ENCODE measurements around the gene IL17RA.

The IL17RA gene

DNA sequence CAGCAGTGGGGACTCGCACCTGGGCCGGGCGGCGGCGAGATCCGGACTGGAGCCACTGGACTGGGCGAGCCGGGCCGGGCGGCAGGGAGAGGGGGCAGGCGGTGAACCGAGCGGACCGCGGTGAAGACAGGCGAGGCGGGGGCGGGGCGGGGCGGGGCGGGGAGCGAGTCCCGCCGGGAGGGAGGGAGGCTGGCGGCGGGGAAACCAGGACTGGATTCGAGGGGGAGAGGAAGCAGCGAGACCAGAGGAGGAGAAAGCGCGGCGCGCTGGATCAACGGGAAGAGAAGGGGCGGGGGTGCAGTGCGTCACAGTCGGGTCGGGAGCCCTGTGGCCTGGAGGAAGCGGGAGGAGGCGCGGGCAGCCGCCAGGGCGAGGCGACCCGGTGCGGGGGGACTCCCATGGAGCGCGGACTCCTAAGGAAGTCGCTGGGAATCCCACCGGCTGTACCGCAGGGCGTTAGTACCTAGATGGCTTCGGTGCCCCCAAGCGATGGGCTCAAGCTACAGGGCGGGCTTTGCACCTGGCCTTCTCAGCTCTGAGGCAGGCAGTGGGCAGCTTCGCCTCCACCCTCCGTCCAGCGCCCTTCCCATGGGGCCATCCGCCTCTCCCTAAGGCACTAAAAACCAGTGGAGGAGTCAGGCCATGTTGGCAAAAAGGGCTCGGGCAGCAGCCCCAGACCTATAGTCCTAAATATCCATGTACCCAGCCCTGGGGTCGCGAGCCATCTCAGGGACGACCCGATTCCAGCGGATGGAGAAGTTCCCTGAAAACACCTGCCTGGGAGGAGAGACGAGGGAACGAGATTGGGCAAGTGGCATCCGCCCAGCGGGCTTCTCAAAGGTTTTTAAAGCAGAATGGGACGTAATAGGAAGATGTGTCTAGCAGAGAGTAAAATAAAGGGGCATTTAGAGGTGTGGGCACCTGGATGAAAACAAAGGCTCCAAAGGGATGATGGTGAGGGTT, 36.7 kb downstream of the IL17RA start, which contains the start of gene TMEM121B:
Gene TMEM121B (minus strand): TSS at position 128 of the 963 bp plus-strand sequence. CDS start 233 bp downstream, outside the sequence.
- no peaks in the 10 kb centered on the region for H3K9me2 ChIP-seq (ENCODE audit: low read depth, low read length)
- H3K4me3 ChIP-seq (ENCODE audit: low read depth, low read length, poor library complexity, severe bottlenecking), result peak within 1 kb of the TSS; percentile 60
- H3K79me2 ChIP-seq (ENCODE audit: insufficient read depth, low read length), result no peaks in the 10 kb centered on the region
- H3K9me3 ChIP-seq (ENCODE audit: low read length), result no peaks in the 10 kb centered on the region
- TF ChIP-seq, protein P1, sequence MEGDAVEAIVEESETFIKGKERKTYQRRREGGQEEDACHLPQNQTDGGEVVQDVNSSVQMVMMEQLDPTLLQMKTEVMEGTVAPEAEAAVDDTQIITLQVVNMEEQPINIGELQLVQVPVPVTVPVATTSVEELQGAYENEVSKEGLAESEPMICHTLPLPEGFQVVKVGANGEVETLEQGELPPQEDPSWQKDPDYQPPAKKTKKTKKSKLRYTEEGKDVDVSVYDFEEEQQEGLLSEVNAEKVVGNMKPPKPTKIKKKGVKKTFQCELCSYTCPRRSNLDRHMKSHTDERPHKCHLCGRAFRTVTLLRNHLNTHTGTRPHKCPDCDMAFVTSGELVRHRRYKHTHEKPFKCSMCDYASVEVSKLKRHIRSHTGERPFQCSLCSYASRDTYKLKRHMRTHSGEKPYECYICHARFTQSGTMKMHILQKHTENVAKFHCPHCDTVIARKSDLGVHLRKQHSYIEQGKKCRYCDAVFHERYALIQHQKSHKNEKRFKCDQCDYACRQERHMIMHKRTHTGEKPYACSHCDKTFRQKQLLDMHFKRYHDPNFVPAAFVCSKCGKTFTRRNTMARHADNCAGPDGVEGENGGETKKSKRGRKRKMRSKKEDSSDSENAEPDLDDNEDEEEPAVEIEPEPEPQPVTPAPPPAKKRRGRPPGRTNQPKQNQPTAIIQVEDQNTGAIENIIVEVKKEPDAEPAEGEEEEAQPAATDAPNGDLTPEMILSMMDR (IDR thresholded peaks at IDR 0.05; ENCODE audit: low read length), result no peak
- no peak for TF ChIP-seq EZH2 (IDR thresholded peaks at IDR 0.05; ENCODE audit: borderline replicate concordance, low read length)
- no peak within 1 kb of the TSS; the same call in 1 of the 2 replicates for H3K9ac ChIP-seq (ENCODE audit: low read length)
- H4K20me1 ChIP-seq (ENCODE audit: insufficient read depth, low read length), result no peaks in the 10 kb centered on the region
- no peaks in the 10 kb centered on the region for H3K36me3 ChIP-seq (ENCODE audit: insufficient read depth, low read length)
- no peak within 1 kb of the TSS for H3K27ac ChIP-seq (ENCODE audit: low read depth, low read length, poor library complexity, severe bottlenecking)
- H2AFZ ChIP-seq (ENCODE audit: low read length), result no peak within 1 kb of the TSS
- no peaks in the 10 kb centered on the region for H3K27me3 ChIP-seq (ENCODE audit: insufficient read depth, low read length)
- H3K4me1 ChIP-seq (ENCODE audit: insufficient read depth, low read length, severe bottlenecking), result no peaks in the 10 kb centered on the region
- H3F3A ChIP-seq (ENCODE audit: insufficient read depth, low read length), result no peaks in the 10 kb centered on the region
- H3K4me2 ChIP-seq (ENCODE audit: low read length), result peak within 1 kb of the TSS; percentile 71

- Histone ChIP-seq H3K4me3 (ENCODE audit: low read depth, low read length, poor library complexity, severe bottlenecking) (no peak overlapping the region), H3K9me3 (ENCODE audit: low read length) (no peaks in the 10 kb centered on the region), H3K4me1 (ENCODE audit: insufficient read depth, low read length, severe bottlenecking) (peaks cover 20% of the 10 kb centered on the region), H3K9ac (ENCODE audit: low read length) (no peak overlapping the region), H3K27ac (ENCODE audit: low read depth, low read length, poor library complexity, severe bottlenecking) (no peak overlapping the region), H3K79me2 (ENCODE audit: insufficient read depth, low read length) (no peaks in the 10 kb centered on the region), H3K36me3 (ENCODE audit: insufficient read depth, low read length) (no peaks in the 10 kb centered on the region), H3K9me2 (ENCODE audit: low read depth, low read length) (no peaks in the 10 kb centered on the region), H3K4me2 (ENCODE audit: low read length) (no peak overlapping the region), H4K20me1 (ENCODE audit: insufficient read depth, low read length) (no peaks in the 10 kb centered on the region), H2AFZ (ENCODE audit: low read length) (no peak overlapping the region), H3F3A (ENCODE audit: insufficient read depth, low read length) (no peaks in the 10 kb centered on the region), H3K27me3 (ENCODE audit: insufficient read depth, low read length) (no peaks in the 10 kb centered on the region)
- TF ChIP-seq, protein P1 (IDR thresholded peaks at IDR 0.05; ENCODE audit: low read length), result no peak
- no peak for TF ChIP-seq EZH2 (IDR thresholded peaks at IDR 0.05; ENCODE audit: borderline replicate concordance, low read length)
These were observed 45.4 kb downstream of the IL17RA start for GRCh38 chr22:17130199-17130598.

- H3K4me1 ChIP-seq (ENCODE audit: insufficient read depth, low read length, severe bottlenecking), result peaks cover 20% of the 10 kb centered on the region
- TF ChIP-seq, protein P1 (IDR thresholded peaks at IDR 0.05; ENCODE audit: low read length), result 0 out of 2 replicates have a peak, but pooled peaks have one; percentile 6
- no peak for TF ChIP-seq EZH2 (IDR thresholded peaks at IDR 0.05; ENCODE audit: borderline replicate concordance, low read length)
- H3K27me3 ChIP-seq (ENCODE audit: insufficient read depth, low read length), result no peaks in the 10 kb centered on the region
- peak overlapping the region; percentile 17 for H3K4me3 ChIP-seq (ENCODE audit: low read depth, low read length, poor library complexity, severe bottlenecking)
- H3K27ac ChIP-seq (ENCODE audit: low read depth, low read length, poor library complexity, severe bottlenecking), result no peak overlapping the region
- H4K20me1 ChIP-seq (ENCODE audit: insufficient read depth, low read length), result no peaks in the 10 kb centered on the region
- no peaks in the 10 kb centered on the region for H3F3A ChIP-seq (ENCODE audit: insufficient read depth, low read length)
- no peak overlapping the region for H3K9ac ChIP-seq (ENCODE audit: low read length)
- H3K9me3 ChIP-seq (ENCODE audit: low read length), result no peaks in the 10 kb centered on the region
- H3K36me3 ChIP-seq (ENCODE audit: insufficient read depth, low read length), result no peaks in the 10 kb centered on the region
- H2AFZ ChIP-seq (ENCODE audit: low read length), result no peak overlapping the region
- H3K79me2 ChIP-seq (ENCODE audit: insufficient read depth, low read length), result no peaks in the 10 kb centered on the region
- no peaks in the 10 kb centered on the region for H3K9me2 ChIP-seq (ENCODE audit: low read depth, low read length)
- peak overlapping the region; percentile 41 for H3K4me2 ChIP-seq (ENCODE audit: low read length)
These were observed 46.9 kb downstream of the IL17RA start for GRCh38 chr22:17131686-17132085.

Measured in OCI-LY1 (cell line).